HCT116 (cell line): ENCODE results near the gene ZIC4. TPM values are rescaled to one million over a fixed set of nuclear protein-coding genes. Genes with fewer than 3 reads are reported as not detected.

Experiments used
- ATAC-seq: fragments of 200-7000 bp; cut with Tn5 transposase; 2 replicates; pipeline ENCODE4 v1.9.1; 2020; ENCODE audit warnings: mild to moderate bottlenecking, moderate library complexity
- BruUV-seq: library from RNA; stranded (reverse); fragments of 400-500 nt; replicated peaks from 2 replicates; lab custom pipeline; 2021; lab: Mats Ljungman, UMichigan
- CTCF ChIA-PET: fragments of 300-600 bp; sonication (Branson Sonifier 250); formaldehyde crosslinking; loops from one replicate; lab custom pipeline; 2021; ENCODE audit warnings: antibody characterized with exemption; lab: Charles Lee
- POLR2A ChIA-PET: fragments of 300-600, 350-600 bp; sonication (Branson Sonifier 250); formaldehyde crosslinking; loops from one replicate; lab custom pipeline; 2021; ENCODE audit warnings: antibody characterized with exemption; lab: Charles Lee
- RAD21 ChIA-PET, 2 experiments: fragments of 300-600 bp; sonication (Branson Sonifier 250); formaldehyde crosslinking; loops; one replicate each; lab custom pipeline; 2023; ENCODE audit warnings: low total read pairs in 2 of 2; ENCODE audit not compliant: uncharacterized antibody in 2 of 2, unreplicated experiment in 2 of 2, low non-redundant PET in 1 of 2; lab: Charles Lee
- DNase-seq: peaks from one replicate; pipeline ENCODE4 v3.0.0-alpha.2; 2010; ENCODE audit warnings: low read depth, low spot score
- H2AFZ ChIP-seq: fragments of 200-600 bp; shearing (Covaris generic), sonication (generic); 2 replicates; pipeline ENCODE4 v1.6.1; 2017; ENCODE audit warnings: low read depth, mixed run types, mixed read lengths, antibody characterized with exemption, low read length; ENCODE audit not compliant: poor library complexity, severe bottlenecking
- H3K27ac ChIP-seq: 2 replicates; pipeline ENCODE4 v1.5.1; 2012; ENCODE audit warnings: low read depth, low read length
- H3K27me3 ChIP-seq: fragments of 200-600 bp; sonication (generic); 2 replicates; pipeline ENCODE4 v1.6.1; 2016; ENCODE audit warnings: mixed run types, low read length, mixed read lengths; ENCODE audit not compliant: insufficient read depth
- H3K36me3 ChIP-seq, 2 experiments: fragments of 200-500 bp in 1 of 2; fragments of 200-600 bp in 1 of 2; sonication (Bioruptor generic) in 1 of 2; sonication (generic) in 1 of 2; 2 replicates each; pipeline versions ENCODE4 v1.5.1 to v1.6.1; 2014 to 2016; ENCODE audit warnings: low read length in 2 of 2, inconsistent platforms in 1 of 2, mixed read lengths in 1 of 2, mixed run types in 1 of 2; ENCODE audit not compliant: insufficient read depth in 2 of 2, control insufficient read depth in 1 of 2
- H3K4me1 ChIP-seq, 2 experiments: fragments of 200-600 bp in 1 of 2; sonication (generic) in 1 of 2; 2 replicates each; pipeline versions ENCODE4 v1.5.1 to v1.6.1; 2012 to 2017; ENCODE audit warnings: low read length in 2 of 2, inconsistent platforms in 1 of 2, mild to moderate bottlenecking in 1 of 2, mixed read lengths in 1 of 2, mixed run types in 1 of 2, moderate library complexity in 1 of 2; ENCODE audit not compliant: insufficient read depth in 2 of 2, control insufficient read depth in 1 of 2
- H3K4me2 ChIP-seq: fragments of 200-600 bp; sonication (generic); 2 replicates; pipeline ENCODE4 v1.6.1; 2017; ENCODE audit warnings: mixed run types, low read length, mixed read lengths
- H3K4me3 ChIP-seq, 2 experiments: fragments of 200-600 bp in 1 of 2; sonication (generic) in 1 of 2; replicated peaks in 1 of 2; 2 replicates each; pipeline ENCODE4 v1.5.1; 2011 to 2016; ENCODE audit warnings: low read length in 2 of 2, control low read depth in 1 of 2, low read depth in 1 of 2, mild to moderate bottlenecking in 1 of 2, mixed read lengths in 1 of 2, mixed run types in 1 of 2
- H3K79me2 ChIP-seq: fragments of 200-600 bp; sonication (generic); 2 replicates; pipeline ENCODE4 v1.6.1; 2017; ENCODE audit warnings: mild to moderate bottlenecking, mixed run types, low read length, moderate library complexity, mixed read lengths; ENCODE audit not compliant: insufficient read depth
- H3K9ac ChIP-seq: fragments of 200-600 bp; sonication (generic); 2 replicates; pipeline ENCODE4 v1.6.1; 2016; ENCODE audit warnings: low read length, mixed read lengths
- H3K9me2 ChIP-seq: fragments of 200-600 bp; sonication (generic), shearing (Covaris generic); 2 replicates; pipeline ENCODE4 v1.6.1; 2017; ENCODE audit warnings: mixed run types, mild to moderate bottlenecking, moderate library complexity; ENCODE audit not compliant: insufficient read depth
- H3K9me3 ChIP-seq, 2 experiments: fragments of 200-500 bp in 1 of 2; fragments of 200-600 bp in 1 of 2; sonication (Bioruptor generic) in 1 of 2; sonication (generic) in 1 of 2; 2 replicates each; pipeline ENCODE4 v1.6.1; 2014 to 2017; ENCODE audit warnings: low read length in 2 of 2, mixed read lengths in 2 of 2, inconsistent platforms in 1 of 2, low read depth in 1 of 2, mild to moderate bottlenecking in 1 of 2, mixed run types in 1 of 2, moderate library complexity in 1 of 2; ENCODE audit not compliant: control insufficient read depth in 1 of 2, insufficient read depth in 1 of 2
- H4K20me1 ChIP-seq: fragments of 200-600 bp; sonication (generic), shearing (Covaris generic); 2 replicates; pipeline ENCODE4 v1.6.1; 2017; ENCODE audit warnings: mixed run types, mild to moderate bottlenecking, moderate library complexity; ENCODE audit not compliant: insufficient read depth
- CBX3 ChIP-seq: IDR thresholded peaks from 2 replicates; pipeline ENCODE4 v1.6.1; 2012; ENCODE audit warnings: low read depth
- CEBPB ChIP-seq: IDR thresholded peaks from 2 replicates; pipeline ENCODE4 v1.6.1; 2012; ENCODE audit warnings: low read depth
- EGR1 ChIP-seq: IDR thresholded peaks from 2 replicates; pipeline ENCODE4 v1.6.1; 2012; ENCODE audit warnings: low read depth
- EZH2 ChIP-seq: fragments of 200-600 bp; sonication (generic); IDR thresholded peaks from 2 replicates; pipeline ENCODE4 v1.6.1; 2017; ENCODE audit warnings: antibody characterized with exemption, mixed run types
- JUND ChIP-seq: IDR thresholded peaks from 2 replicates; pipeline ENCODE4 v1.6.1; 2012
- RAD21 ChIP-seq: IDR thresholded peaks from 2 replicates; pipeline ENCODE4 v1.6.1; 2012; ENCODE audit warnings: low read depth, mild to moderate bottlenecking
- SIN3A ChIP-seq: IDR thresholded peaks from 2 replicates; pipeline ENCODE4 v1.6.1; 2012; ENCODE audit warnings: low read depth
- SRF ChIP-seq: IDR thresholded peaks from 2 replicates; pipeline ENCODE4 v1.6.1; 2012; ENCODE audit warnings: low read depth
- TCF7L2 ChIP-seq: IDR thresholded peaks from 2 replicates; pipeline ENCODE4 v1.7.0; 2011; ENCODE audit warnings: borderline replicate concordance, inconsistent platforms; ENCODE audit not compliant: insufficient read depth, insufficient read length; ENCODE audit errors: extremely low read depth
- YY1 ChIP-seq: IDR thresholded peaks from 2 replicates; pipeline ENCODE4 v1.6.1; 2011; ENCODE audit warnings: low read length, low read depth, moderate library complexity, mild to moderate bottlenecking; ENCODE audit not compliant: insufficient replicate concordance; ENCODE audit errors: extremely low read depth
- ZFX ChIP-seq: fragments of 450-650 bp; IDR thresholded peaks from 2 replicates; pipeline ENCODE4 v1.6.1; 2017
- ZNF274 ChIP-seq: fragments of 200-500 bp; sonication (Bioruptor generic); IDR thresholded peaks from 2 replicates; pipeline ENCODE4 v1.6.1; 2014; ENCODE audit warnings: mild to moderate bottlenecking, low read depth, low read length, inconsistent platforms
- intact Hi-C: fragments of 100-400 bp; cut with micrococcal nuclease; formaldehyde crosslinking; loops from 2 replicates; pipeline ENCODE4 v1.10.0; 2022
- total RNA-seq: library from RNA; stranded (reverse); gene quantifications from one replicate; pipeline ENCODE4 v1.2.1, GENCODE V29; 2021; ENCODE audit not compliant: unreplicated experiment
- TF ChIP-seq, protein P1 (sequence below): IDR thresholded peaks from 2 replicates; pipeline ENCODE4 v1.6.1; 2012; ENCODE audit warnings: low read depth
- TF ChIP-seq, protein P2 (sequence below): IDR thresholded peaks from 2 replicates; pipeline ENCODE4 v1.6.1; 2011; ENCODE audit warnings: mild to moderate bottlenecking, low read length, moderate library complexity; ENCODE audit not compliant: insufficient replicate concordance; ENCODE audit errors: extremely low read depth

Gene ZIC4
- total RNA-seq, 1 experiment from 2014 or later, result not detected

DNA sequence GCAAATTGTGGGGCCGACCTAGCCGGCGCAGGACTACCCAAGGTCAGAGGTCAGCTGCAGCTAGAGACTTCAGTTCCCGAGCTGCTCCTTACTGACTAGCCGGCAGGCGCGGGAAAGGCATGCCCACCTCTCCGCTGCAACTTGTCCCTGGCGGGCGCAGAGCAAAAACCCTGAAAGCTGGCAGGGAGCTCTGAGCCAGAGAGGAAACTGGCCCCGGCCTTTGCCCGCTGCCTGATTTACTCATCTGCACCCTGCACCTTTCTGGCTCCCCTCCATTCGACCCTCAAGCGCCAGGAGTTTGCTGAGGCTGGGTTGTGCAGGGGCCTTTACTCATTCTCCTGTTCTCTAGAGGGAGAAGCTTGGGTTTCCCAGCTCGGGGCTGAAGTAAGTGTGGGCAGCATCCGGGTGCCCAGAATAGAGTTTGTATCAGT is 1.5 kb downstream of the ZIC4 start:
- no TSS peak for BruUV-seq
- TF ChIP-seq, protein P1, sequence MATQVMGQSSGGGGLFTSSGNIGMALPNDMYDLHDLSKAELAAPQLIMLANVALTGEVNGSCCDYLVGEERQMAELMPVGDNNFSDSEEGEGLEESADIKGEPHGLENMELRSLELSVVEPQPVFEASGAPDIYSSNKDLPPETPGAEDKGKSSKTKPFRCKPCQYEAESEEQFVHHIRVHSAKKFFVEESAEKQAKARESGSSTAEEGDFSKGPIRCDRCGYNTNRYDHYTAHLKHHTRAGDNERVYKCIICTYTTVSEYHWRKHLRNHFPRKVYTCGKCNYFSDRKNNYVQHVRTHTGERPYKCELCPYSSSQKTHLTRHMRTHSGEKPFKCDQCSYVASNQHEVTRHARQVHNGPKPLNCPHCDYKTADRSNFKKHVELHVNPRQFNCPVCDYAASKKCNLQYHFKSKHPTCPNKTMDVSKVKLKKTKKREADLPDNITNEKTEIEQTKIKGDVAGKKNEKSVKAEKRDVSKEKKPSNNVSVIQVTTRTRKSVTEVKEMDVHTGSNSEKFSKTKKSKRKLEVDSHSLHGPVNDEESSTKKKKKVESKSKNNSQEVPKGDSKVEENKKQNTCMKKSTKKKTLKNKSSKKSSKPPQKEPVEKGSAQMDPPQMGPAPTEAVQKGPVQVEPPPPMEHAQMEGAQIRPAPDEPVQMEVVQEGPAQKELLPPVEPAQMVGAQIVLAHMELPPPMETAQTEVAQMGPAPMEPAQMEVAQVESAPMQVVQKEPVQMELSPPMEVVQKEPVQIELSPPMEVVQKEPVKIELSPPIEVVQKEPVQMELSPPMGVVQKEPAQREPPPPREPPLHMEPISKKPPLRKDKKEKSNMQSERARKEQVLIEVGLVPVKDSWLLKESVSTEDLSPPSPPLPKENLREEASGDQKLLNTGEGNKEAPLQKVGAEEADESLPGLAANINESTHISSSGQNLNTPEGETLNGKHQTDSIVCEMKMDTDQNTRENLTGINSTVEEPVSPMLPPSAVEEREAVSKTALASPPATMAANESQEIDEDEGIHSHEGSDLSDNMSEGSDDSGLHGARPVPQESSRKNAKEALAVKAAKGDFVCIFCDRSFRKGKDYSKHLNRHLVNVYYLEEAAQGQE, result no peak
- TF ChIP-seq YY1, result no peak
- TF ChIP-seq, protein P2, sequence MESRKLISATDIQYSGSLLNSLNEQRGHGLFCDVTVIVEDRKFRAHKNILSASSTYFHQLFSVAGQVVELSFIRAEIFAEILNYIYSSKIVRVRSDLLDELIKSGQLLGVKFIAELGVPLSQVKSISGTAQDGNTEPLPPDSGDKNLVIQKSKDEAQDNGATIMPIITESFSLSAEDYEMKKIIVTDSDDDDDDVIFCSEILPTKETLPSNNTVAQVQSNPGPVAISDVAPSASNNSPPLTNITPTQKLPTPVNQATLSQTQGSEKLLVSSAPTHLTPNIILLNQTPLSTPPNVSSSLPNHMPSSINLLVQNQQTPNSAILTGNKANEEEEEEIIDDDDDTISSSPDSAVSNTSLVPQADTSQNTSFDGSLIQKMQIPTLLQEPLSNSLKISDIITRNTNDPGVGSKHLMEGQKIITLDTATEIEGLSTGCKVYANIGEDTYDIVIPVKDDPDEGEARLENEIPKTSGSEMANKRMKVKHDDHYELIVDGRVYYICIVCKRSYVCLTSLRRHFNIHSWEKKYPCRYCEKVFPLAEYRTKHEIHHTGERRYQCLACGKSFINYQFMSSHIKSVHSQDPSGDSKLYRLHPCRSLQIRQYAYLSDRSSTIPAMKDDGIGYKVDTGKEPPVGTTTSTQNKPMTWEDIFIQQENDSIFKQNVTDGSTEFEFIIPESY, result no peak
- no peak for TF ChIP-seq RAD21
- no peak for TF ChIP-seq JUND
- TF ChIP-seq TCF7L2, result no peak
- no peak for TF ChIP-seq CBX3
- no peak for TF ChIP-seq EGR1
- TF ChIP-seq ZNF274, result no peak
- no peak for TF ChIP-seq SRF
- TF ChIP-seq SIN3A, result no peak
- no peak for TF ChIP-seq ZFX
- no peak for TF ChIP-seq EZH2
- TF ChIP-seq CEBPB, result no peak
- TF ChIP-seq, all 23 proteins: peak for 0
- Histone ChIP-seq H3K4me3 (no peak overlapping the region), H3K4me1 (no peaks in the 10 kb centered on the region), H3K4me2 (no peak overlapping the region), H3K9me3 (no peaks in the 10 kb centered on the region), H2AFZ (no peak overlapping the region), H3K9me2 (no peaks in the 10 kb centered on the region), H3K9ac (no peak overlapping the region), H3K36me3 (no peaks in the 10 kb centered on the region), H3K27me3 (no peaks in the 10 kb centered on the region), H3K27ac (no peak overlapping the region), H3K79me2 (no peaks in the 10 kb centered on the region), H4K20me1 (no peaks in the 10 kb centered on the region)
- DNase-seq, result no peak
- ChIA-PET POLR2A (no interaction called here), CTCF (no interaction called here), RAD21 (no interaction called here)
- intact Hi-C loops, result no loop called here
- no peak for ATAC-seq
